WI38 (cell line): ENCODE results near the gene GAB2.
"Not testable (repeated sequence)": the region's sequence is repeated elsewhere in the genome, so short reads cannot be mapped to it uniquely, and the experiment has no call there.

Source experiments
- H3K4me3 ChIP-seq: 2 replicates; pipeline ENCODE4 v1.5.1; 2011; ENCODE audit warnings: low read depth, mild to moderate bottlenecking, control low read depth, low read length
- TF ChIP-seq, protein P1 (sequence below): IDR thresholded peaks from 2 replicates; pipeline ENCODE4 v1.5.1; 2012; ENCODE audit warnings: low read depth, mild to moderate bottlenecking, control low read depth, low read length

GAB2 gene

DNA sequence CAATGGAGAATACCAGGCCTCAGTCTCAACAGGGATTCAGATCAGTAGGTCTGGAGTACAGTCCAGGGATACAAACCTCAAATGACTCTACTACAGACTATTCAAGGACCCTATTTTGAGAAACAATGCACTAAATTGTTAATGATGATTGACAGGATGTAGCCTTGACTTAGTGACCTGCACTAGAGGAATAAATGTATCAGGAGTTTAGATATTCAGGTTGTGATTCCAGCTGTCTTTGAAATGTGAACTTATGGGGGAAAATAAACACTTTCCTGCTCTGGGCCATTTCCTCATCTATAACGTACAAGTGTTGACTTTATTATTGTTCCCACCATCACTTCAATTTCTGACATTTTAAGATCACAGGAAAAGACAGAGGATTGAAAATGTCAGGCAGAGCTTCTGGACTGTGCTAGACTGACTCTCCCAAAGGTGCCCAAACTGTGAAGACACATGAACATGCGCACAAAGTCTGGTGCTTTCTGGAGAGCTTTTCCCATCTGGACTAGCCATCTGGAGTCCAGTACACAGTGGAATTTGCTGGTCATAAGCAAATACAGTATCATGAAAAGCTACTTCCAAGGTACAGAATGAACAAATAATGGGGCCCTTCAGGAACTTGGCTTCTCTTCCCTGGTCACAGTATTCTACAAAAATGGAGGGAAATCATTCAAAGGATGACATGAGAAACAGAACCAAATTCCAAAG lies 118.5 kb downstream of the GAB2 start:
- TF ChIP-seq, protein P1, sequence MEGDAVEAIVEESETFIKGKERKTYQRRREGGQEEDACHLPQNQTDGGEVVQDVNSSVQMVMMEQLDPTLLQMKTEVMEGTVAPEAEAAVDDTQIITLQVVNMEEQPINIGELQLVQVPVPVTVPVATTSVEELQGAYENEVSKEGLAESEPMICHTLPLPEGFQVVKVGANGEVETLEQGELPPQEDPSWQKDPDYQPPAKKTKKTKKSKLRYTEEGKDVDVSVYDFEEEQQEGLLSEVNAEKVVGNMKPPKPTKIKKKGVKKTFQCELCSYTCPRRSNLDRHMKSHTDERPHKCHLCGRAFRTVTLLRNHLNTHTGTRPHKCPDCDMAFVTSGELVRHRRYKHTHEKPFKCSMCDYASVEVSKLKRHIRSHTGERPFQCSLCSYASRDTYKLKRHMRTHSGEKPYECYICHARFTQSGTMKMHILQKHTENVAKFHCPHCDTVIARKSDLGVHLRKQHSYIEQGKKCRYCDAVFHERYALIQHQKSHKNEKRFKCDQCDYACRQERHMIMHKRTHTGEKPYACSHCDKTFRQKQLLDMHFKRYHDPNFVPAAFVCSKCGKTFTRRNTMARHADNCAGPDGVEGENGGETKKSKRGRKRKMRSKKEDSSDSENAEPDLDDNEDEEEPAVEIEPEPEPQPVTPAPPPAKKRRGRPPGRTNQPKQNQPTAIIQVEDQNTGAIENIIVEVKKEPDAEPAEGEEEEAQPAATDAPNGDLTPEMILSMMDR = no peak
- H3K4me3 ChIP-seq = no peak overlapping the region

DNA sequence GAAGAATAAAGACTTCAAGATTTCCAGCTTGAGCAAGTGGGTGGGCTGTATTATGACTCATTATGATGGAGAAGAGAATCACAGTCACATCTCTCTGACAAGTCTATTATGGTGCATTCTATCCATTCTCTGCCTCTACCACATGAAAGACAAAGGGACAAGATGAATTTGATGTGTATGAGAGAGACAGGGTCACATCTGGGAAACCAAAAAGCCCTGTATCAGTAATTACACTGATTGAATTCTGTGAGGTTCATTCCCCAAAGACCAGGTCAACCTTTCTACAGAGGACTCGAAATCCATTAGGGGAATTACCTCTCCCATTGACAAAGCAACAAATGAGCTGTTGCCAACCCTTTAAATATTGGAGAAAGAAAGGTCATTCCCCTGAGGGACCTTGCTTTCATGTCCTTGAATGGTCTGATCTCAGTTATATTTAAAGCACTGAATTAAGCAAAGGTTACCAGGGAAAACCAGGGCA lies 119.3 kb downstream of the GAB2 start:
- TF ChIP-seq, protein P1 = no peak

DNA sequence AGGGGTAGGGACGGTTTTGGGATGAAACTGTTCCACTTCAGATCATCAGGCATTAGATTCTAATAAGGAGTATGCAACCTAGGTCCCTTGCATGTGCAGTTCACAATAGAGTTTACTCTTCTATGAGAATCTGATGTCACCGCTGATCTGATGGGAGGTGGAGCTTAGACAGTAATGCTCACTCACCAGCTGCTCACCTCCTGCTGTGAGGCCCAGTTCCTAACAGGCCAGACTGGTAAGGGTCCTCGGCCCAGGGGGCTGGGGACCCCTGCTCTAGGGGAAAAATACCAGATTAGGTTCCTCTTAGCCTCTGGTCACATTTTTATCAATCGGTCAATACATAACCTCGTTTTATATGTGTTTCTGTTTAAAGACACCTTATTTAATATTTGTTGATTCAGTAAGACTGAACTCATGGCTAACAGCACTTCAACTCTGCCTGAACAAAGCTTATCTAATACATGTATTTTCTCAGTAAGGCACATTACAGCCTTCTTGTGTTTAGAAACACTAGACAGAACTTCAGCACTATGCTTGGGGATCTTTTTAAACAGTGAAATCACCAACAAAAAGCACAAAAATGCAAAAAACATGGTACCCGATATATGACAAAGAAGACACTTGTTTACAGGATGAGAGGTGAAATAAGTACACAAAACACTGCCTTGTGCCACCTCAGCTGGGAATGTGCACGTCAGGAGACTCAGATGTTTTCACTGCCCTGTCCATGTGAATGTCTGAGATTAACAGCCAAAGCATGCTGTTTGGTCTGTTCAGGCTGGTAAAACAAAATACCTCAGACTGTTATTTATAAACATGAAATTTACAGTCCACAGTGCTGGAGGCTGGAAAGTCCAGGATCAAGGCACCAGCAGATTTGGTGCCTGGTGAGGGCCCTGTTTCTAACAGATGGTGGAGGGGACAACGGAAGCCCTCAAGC lies 121.4 kb downstream of the GAB2 start:
- H3K4me3 ChIP-seq = no peak overlapping the region
- TF ChIP-seq, protein P1 = no peak

More for the DNA sequence above, 119.3 kb downstream of the GAB2 start:
- no peak overlapping the region for H3K4me3 ChIP-seq

DNA sequence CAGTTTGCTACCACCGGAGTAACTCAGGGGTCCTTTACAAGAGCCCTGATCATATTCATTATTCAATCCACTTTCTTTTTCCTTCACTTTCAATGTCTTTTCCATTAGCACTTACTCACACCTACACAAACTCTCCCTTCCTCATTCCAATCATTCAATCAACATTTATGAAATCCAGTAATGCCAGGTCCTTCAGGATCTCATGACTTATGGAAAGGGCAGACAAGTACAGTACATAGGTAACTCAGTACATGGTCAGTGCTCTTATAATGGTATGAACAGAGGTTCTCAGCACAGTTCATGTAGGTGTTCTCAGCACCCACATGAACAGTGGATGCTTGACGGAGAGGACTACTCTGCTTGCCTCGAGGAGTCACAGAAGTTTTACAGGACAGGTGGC lies 122.3 kb downstream of the GAB2 start:
- H3K4me3 ChIP-seq = no peak overlapping the region
- TF ChIP-seq, protein P1 = no peak

DNA sequence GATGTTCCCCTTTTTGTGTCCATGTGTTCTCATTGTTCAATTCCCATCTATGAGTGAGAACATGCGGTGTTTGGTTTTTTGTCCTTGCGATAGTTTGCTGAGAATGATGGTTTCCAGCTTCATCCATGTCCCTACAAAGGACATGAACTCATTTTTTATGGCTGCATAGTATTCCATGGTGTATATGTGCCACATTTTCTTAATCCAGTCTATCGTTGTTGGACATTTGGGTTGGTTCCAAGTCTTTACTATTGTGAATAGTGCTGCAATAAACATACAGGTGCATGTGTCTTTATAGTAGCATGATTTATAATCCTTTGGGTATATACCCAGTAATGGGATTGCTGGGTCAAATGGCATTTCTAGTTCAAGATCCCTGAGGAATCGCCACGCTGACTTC lies 123.5 kb downstream of the GAB2 start:
- H3K4me3 ChIP-seq = not testable (repeated sequence)

DNA sequence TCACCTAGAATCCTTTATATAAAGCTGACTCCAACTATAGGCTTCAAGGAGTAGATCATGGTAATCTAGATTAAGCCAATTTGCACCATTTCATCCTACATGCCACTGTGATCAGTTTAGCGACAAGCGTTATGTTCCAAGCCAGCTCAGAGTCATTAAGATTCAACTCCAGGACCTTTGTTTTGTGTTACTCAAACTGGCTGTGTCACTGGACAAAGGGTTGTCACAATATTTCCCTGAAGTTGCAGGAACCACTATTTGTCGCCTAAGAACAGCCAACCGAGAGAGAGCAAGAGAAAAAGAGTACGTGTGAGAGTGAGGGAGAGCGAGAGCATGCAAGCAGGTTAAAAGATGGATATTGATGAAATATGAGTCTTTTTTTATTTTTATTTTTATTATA lies 124.1 kb downstream of the GAB2 start:
- H3K4me3 ChIP-seq = no peak overlapping the region
- TF ChIP-seq, protein P1 = no peak

DNA sequence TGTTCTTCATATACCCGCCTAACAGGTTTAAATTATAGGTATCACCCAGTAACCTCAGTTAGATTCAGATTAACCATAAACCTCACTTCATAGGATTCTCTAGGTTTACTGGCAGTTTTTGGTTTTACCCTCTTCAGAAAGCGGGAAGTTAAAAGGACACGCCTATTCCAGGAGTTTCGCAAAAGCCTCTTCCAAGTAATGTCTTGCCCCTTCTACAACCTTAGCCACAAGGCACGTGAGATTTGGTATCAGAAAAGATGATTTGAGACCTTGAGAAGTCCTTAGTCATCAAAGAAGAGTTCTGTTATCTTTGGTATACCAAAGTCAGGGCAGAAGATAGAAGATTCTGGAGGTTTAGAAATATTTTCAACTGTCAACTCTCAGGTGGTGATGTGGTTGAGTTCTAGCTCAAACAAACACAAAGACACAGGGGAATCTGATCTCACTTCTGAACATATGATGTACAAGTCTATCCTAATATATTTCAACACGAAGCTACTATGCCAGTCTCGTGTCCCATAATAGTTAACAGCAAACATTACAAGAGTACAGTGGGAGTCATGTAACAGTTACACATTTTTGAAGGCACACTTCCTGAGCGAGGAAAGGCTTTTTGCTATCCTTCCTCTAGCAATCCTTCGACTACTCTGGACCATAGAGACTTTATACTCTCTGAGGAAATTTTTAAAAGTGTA lies 125.4 kb downstream of the GAB2 start:
- TF ChIP-seq, protein P1 = no peak

More for the DNA sequence above, 125.4 kb downstream of the GAB2 start:
- H3K4me3 ChIP-seq = no peak overlapping the region
